ENCODE results near the gene BRINP1.

- TF ChIP-seq CTCF (conservative IDR thresholded peaks at IDR 0.05; ENCODE audit: low read depth, low read length) (peak; percentile 54), EZH2 (IDR thresholded peaks at IDR 0.05; ENCODE audit: borderline replicate concordance, low read depth, low read length, poor library complexity, severe bottlenecking) (no peak)
Observed at GRCh38 chr9:119375892-119376291, 6.7 kb upstream of the BRINP1 start.
